DND-41 (cell line): ENCODE data around the gene FOSB.

ENCODE experiments used
- ATAC-seq: fragments of 200-7000 bp; cut with Tn5 transposase; 3 replicates; pipeline ENCODE4 v1.9.1; 2021; ENCODE audit warnings: low read depth; ENCODE audit not compliant: insufficient read depth
- DNase-seq: peaks from one replicate; pipeline ENCODE4 v3.0.0-alpha.2; 2020
- H2AFZ ChIP-seq: 2 replicates; pipeline ENCODE4 v1.6.0; 2012; ENCODE audit warnings: low read depth, low read length
- H3K27ac ChIP-seq: 2 replicates; pipeline ENCODE4 v1.5.1; 2012; ENCODE audit warnings: low read length, inconsistent platforms
- H3K27me3 ChIP-seq: fragments of 200-600 bp; sonication (generic); 2 replicates; pipeline ENCODE4 v1.6.0; 2012; ENCODE audit warnings: low read length, mild to moderate bottlenecking, inconsistent platforms; ENCODE audit not compliant: insufficient read depth, poor library complexity
- H3K36me3 ChIP-seq: 2 replicates; pipeline ENCODE4 v1.5.1; 2012; ENCODE audit warnings: low read length, inconsistent platforms; ENCODE audit not compliant: insufficient read depth
- H3K4me1 ChIP-seq: 2 replicates; pipeline ENCODE4 v1.5.1; 2012; ENCODE audit warnings: mild to moderate bottlenecking, low read length; ENCODE audit not compliant: insufficient read depth
- H3K4me2 ChIP-seq: 2 replicates; pipeline ENCODE4 v1.6.0; 2012; ENCODE audit warnings: mild to moderate bottlenecking, moderate library complexity, low read length, inconsistent platforms; ENCODE audit not compliant: insufficient read depth
- H3K4me3 ChIP-seq, 2 experiments: fragments of 200-600 bp in 1 of 2; shearing (Covaris generic) in 1 of 2; 2 replicates each; pipeline ENCODE4 v1.5.1; 2012 to 2016; ENCODE audit warnings: inconsistent platforms in 2 of 2, low read length in 2 of 2, mild to moderate bottlenecking in 2 of 2, low read depth in 1 of 2, moderate library complexity in 1 of 2
- H3K79me2 ChIP-seq: 2 replicates; pipeline ENCODE4 v1.6.0; 2012; ENCODE audit warnings: low read length, inconsistent platforms; ENCODE audit not compliant: insufficient read depth
- H3K9ac ChIP-seq: 2 replicates; pipeline ENCODE4 v1.6.0; 2012; ENCODE audit warnings: low read depth, mild to moderate bottlenecking, inconsistent platforms, low read length, moderate library complexity
- H3K9me3 ChIP-seq: 2 replicates; pipeline ENCODE4 v1.5.1; 2012; ENCODE audit warnings: low read length, moderate library complexity, mild to moderate bottlenecking, inconsistent platforms; ENCODE audit not compliant: insufficient read depth, severe bottlenecking
- H4K20me1 ChIP-seq: 2 replicates; pipeline ENCODE4 v1.6.0; 2012; ENCODE audit warnings: low read length; ENCODE audit not compliant: insufficient read depth
- CTCF ChIP-seq: IDR thresholded peaks from 2 replicates; pipeline ENCODE4 v1.5.1; 2012; ENCODE audit warnings: borderline replicate concordance, low read length, moderate library complexity, mild to moderate bottlenecking; ENCODE audit not compliant: poor library complexity, severe bottlenecking; ENCODE audit errors: extremely low read depth
- EZH2 ChIP-seq: IDR thresholded peaks from 3 replicates; pipeline ENCODE4 v1.6.1; 2012; ENCODE audit warnings: borderline replicate concordance, low read depth, mild to moderate bottlenecking, moderate library complexity, low read length, inconsistent platforms; ENCODE audit not compliant: severe bottlenecking

FOSB gene

GRCh38 chr19:45463241-45463640 lies 4.6 kb upstream of the FOSB start:
- no peaks in the 10 kb centered on the region for H3K9me3 ChIP-seq
- H3K79me2 ChIP-seq = no peaks in the 10 kb centered on the region
- no peak overlapping the region for H3K4me3 ChIP-seq
- H4K20me1 ChIP-seq = peaks cover 9% of the 10 kb centered on the region
- ATAC-seq (no peak), DNase-seq (no peak)
- no peak overlapping the region for H3K4me2 ChIP-seq
- no peak for TF ChIP-seq EZH2
- TF ChIP-seq CTCF = no peak
- no peak overlapping the region for H3K9ac ChIP-seq
- peaks cover 3% of the 10 kb centered on the region for H3K27me3 ChIP-seq
- no peak overlapping the region for H2AFZ ChIP-seq
- H3K36me3 ChIP-seq = no peaks in the 10 kb centered on the region
- H3K27ac ChIP-seq = no peak overlapping the region
- peaks cover 14% of the 10 kb centered on the region for H3K4me1 ChIP-seq

- H3K79me2 ChIP-seq = no peaks in the 10 kb centered on the region
- peaks cover 5% of the 10 kb centered on the region for H3K27me3 ChIP-seq
- H3K9me3 ChIP-seq = no peaks in the 10 kb centered on the region
- no peak overlapping the region for H3K4me3 ChIP-seq
- no peak overlapping the region for H3K27ac ChIP-seq
- no peaks in the 10 kb centered on the region for H3K36me3 ChIP-seq
- H2AFZ ChIP-seq = no peak overlapping the region
- H3K9ac ChIP-seq = no peak overlapping the region
- TF ChIP-seq CTCF (no peak), EZH2 (no peak)
- H3K4me2 ChIP-seq = no peak overlapping the region
- ATAC-seq (no peak), DNase-seq (no peak)
- H3K4me1 ChIP-seq = peaks cover 24% of the 10 kb centered on the region
- peaks cover 14% of the 10 kb centered on the region for H4K20me1 ChIP-seq
Measured at GRCh38 chr19:45464274-45464673, 3.5 kb upstream of the FOSB start.

GRCh38 chr19:45464852-45465441 lies 2.8 kb upstream of the FOSB start:
- no peak overlapping the region for H3K4me3 ChIP-seq
- no peaks in the 10 kb centered on the region for H3K36me3 ChIP-seq
- TF ChIP-seq EZH2 (no peak), CTCF (no peak)
- DNase-seq (no peak), ATAC-seq (no peak)
- H3K4me1 ChIP-seq = peaks cover 31% of the 10 kb centered on the region
- H2AFZ ChIP-seq = no peak overlapping the region
- H3K27me3 ChIP-seq = peaks cover 5% of the 10 kb centered on the region
- peaks cover 14% of the 10 kb centered on the region for H4K20me1 ChIP-seq
- H3K9ac ChIP-seq = no peak overlapping the region
- no peaks in the 10 kb centered on the region for H3K9me3 ChIP-seq
- H3K79me2 ChIP-seq = no peaks in the 10 kb centered on the region
- H3K27ac ChIP-seq = no peak overlapping the region
- H3K4me2 ChIP-seq = no peak overlapping the region
